HL-60/S4 treated with phorbol 12-myristate 13-acetate at 8.2 ng/mL for 4 days and 3 days (cell line): Measurements from ENCODE around the gene NPBWR2.

Experiments
- in situ Hi-C: fragments of 300-500 bp; cut with MboI; formaldehyde crosslinking; loops from 2 replicates; pipeline ENCODE4 v1.15.0; 2022; ENCODE audit warnings: low sequenced_read_pairs

NPBWR2 gene

DNA sequence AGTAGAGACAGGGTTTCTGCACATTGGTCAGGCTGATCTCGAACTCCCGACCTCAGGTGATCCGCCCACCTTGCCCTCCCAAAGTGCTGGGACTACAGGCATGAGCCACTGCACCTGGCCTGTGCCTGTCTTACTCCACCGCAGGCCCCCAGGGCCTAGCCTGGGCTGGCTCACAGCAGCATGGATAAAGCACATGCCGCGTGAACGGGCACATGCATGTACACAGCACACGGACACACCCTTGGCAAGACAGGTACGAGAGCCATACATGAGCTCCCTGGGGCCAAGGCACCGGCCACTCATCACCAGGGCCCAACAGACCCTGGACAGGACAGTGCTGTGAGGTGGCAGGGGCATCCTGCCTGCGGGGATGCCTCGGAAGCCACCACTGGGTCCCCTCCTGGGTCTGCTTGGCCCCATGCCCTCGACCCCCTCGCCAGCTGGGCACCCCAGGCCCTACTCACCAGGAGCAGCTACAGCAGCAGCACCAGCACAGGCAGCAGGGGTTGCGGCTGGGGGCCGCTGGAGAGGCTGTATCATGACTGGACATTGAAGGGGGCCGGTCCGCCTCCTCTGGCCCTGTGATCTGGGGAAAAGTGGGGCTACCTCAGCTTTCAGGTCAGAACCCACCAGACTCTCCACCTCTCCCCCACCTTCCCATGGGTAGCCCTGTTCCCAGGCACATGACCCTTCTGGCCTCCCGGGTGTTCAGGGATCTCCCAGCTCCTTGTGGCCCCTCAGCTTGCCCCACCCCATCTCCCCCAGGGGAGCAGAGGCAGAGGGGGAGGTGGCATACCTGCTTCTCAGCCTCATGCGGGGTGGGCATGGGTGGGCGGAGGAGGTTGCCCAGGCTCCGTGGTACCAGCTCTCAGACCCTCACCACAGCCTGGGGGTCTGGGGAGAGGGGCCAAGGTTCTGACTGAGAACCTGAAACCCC is 31.0 kb downstream of the NPBWR2 start:
- in situ Hi-C loops: no loop called here

DNA sequence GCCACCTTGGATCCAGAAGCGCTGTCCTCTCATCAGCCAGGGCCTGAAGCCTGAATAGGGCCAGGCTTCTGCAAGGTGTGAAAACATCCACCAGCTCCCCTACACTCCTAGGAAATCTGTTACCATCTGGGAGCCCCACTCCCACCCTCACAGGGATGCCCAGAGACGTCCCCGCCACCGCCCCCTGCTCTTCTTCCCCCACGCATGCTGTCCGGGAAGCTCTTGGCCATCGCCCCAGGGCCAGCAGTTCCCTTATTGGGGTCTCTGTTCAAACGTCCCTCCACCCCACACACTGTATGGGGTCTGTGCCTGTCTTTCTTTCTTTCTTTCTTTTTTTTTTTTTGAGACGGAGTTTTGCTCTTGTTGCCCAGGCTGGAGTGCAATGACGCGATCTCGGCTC is 31.8 kb downstream of the NPBWR2 start:
- in situ Hi-C loops: no loop called here

DNA sequence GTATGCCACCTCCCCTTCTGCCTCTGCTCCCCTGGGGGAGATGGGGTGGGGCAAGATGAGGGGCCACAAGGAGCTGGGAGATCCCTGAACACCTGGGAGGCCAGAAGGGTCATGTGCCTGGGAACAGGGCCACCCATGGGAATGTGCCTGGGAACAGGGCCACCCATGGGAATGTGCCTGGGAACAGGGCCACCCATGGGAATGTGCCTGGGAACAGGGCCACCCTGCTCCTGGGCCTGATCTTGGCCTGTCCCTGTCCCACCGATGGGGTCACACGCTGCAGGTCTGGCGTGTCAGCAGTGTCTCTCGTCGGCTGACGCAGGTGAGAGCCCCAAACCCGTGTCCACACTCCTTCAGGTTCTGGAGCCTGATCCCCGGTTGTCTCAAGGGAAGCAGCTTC is 32.4 kb downstream of the NPBWR2 start:
- in situ Hi-C loops: no loop called here

DNA sequence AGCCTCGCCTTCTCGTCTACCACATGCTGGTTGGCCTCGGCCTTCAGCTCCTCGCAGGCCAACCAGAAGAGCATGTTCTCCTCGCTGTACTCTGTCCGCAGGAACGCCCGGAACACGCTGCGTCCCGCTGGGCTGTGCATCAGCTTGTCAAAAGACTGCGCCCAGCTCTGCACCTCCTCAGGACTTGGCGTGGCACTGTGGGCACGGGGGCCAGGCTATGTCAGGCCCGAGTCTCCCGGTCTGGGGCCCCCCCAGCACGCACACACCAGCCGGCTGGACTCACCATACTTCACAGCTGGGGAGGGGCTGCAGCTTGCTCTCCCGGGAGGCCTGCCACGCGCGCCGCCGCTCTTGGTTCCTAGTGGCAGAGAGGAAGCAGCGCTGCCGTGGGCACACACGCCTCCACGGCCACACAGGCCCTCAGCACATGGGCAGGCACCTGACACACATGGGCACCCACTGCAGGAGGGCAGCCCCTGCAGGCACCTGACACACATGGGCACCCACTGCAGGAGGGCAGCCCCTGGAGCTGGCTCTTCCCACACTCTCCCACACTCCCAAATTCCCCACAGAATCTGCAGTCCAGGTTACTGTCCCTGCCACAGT is 33.1 kb downstream of the NPBWR2 start:
- in situ Hi-C loops: no loop called here

DNA sequence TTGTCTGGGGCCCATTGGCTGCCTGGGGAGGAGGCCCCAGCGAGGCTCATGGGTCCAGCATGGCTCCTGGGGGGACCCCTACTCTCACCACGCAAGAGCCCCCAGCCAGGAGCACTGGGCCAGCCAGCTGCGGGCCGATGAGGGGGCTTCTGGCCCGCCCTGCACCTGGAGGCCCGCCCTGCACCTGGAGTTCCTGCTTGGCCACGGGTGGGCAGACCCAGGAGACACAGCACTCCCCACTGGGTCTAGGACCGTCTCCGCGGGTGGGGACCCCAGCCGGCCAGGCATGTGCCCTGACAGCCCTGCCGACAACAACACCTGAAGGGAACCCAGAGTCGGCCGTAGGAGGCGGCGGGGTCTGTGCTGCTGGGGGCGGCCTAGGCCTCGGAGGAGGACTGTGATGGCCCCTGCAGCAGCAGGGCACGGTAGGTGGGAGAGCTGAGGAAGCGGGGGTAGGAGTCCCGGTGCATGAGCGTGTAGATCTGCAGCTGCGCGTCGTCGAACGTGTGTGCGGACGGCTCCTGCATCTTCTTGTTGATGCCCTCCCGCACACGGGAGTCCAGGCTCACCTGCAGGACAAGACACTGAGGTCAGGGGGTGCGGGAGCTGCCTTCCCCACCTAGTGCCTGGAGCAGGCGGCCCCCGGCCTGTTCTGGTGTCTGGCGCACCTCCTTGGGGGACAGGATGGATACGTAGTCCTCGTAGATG is 33.7 kb downstream of the NPBWR2 start:
- in situ Hi-C loops: no loop called here

DNA sequence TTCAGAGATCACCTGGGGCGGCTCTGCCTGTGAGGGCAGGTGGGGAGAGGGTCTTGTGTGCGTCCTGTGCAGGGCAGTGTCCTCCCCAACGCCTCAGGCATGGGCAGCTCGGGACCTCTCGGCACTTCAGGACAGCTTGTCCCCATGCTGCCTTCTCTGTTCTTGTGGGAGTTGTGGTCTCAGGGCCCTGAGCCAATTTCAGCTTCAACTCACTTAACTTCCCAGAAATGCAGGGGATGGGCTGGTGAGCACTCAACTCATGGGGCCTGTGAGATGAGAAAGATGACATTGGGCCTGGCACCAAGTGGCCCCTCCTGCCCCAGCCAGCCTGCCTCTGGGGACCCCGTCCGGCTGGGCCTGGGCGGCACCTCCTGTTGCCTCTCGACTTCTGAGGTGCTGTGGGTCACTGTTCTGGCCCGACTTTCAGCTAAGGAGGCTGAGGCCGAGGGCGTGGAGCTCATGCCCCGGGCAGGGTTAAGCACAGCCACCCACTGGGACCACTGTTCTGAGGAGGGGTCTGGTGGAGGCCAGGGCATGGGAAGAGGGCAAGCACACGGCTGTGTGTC is 34.8 kb downstream of the NPBWR2 start:
- in situ Hi-C loops: no loop called here

DNA sequence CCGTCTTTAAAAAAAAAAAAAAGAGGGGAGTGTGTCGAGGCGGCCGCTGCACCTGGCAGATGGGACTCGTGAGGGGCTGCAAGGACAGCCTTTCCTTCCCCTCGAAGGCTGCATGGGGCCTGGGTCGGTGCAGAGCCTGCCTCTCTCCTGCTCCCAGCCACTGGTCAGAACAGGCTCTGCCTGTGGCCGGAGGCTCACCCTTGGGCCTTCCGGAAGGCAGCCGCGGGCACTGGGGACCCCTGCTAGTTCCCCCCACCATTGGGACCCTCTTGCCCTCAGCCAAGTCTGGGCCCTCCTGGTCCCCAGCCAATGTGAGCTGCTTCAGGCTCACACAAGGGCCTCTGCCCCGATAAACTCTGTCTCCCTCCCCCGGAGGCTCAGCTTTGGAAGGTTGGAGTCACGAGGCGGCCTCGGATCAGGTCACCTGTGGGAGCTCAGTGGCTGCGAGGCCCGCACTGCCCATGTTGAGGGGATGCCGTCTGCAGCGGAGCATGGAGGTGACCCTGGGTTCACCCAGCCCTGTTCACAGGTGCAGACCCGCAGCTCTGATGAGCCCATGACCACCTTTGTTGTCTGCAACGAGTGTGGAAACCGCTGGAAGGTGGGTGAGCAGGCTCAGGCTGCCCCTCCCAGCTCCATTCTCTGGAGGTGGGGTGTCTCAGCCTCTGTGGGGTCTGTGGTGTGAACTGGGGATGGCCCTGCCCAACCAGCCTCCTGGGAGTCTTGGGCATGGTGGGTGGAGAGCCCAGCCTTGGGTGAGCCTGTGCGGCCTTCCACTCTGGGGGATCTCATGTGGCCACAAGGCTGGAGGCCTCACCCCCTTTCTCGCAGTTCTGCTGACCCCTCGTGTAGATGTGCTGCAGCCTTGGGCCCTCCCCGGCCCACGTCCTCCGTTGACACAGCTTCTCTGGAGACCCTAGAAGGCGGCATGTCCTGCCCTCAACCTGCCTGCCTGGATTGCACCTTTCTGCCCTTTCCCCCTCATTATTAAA is 35.7 kb downstream of the NPBWR2 start:
- in situ Hi-C loops: no loop called here

DNA sequence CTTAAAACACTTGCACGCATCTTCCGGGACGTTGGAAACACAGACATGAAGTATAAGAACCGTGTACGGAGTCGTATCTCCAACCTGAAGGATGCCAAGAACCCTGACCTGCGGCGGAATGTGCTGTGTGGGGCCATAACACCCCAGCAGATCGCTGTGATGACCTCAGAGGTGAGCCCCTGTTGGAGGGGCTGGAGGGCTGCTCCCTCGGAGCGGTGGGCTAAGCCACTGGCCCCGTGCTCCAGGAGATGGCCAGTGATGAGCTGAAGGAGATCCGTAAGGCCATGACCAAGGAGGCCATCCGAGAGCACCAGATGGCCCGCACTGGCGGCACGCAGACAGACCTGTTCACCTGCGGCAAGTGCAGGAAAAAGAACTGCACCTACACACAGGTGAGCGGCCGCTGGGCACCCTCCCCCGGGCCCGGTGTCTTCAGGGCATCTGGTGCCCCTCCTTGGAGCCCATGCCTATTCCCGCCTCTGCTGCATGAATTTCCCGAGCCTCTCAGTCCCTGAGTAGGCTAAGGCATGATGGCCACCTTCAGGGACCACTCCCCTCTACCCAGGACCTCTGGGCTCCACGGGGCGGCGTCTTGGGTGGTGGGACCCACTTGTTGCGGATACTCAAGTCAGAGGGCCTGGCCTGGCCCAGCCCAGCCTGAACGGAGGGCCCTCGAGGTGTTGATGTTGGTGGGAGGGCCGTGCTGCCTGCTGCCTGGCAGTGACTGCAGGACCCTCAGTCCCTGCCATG is 36.9 kb downstream of the NPBWR2 start:
- in situ Hi-C loops: no loop called here

DNA sequence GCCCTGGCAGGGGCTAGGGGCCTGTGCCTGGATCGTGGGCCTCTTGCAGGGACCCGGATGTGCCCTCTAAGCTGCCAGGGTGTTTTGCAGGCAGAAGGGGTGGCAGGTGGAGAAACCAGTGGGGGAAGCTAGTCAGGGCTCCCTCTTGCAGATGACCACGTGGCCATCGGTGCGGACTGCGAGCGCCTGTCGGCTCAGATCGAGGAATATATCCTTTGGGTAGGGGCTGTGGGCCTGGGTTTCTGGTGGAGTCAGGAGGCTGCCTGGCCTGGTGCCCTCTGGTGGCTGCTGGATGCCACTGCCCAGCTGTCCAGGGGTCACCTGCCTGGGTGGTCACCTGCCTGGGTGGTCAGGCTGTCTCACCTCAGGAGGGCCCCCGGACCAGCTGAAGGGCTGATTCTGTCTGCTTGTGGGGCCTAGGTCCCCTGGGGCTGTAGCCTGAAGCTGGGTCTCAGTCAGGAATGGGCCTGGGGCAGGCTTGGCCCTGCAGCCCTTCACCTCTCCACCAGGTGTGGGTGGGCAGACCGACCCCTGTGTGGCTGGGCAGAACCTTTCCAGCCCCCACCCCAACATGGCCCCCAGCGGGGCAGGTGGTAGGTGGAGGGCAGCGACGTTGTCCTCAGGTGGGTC is 37.6 kb downstream of the NPBWR2 start:
- in situ Hi-C loops: no loop called here

DNA sequence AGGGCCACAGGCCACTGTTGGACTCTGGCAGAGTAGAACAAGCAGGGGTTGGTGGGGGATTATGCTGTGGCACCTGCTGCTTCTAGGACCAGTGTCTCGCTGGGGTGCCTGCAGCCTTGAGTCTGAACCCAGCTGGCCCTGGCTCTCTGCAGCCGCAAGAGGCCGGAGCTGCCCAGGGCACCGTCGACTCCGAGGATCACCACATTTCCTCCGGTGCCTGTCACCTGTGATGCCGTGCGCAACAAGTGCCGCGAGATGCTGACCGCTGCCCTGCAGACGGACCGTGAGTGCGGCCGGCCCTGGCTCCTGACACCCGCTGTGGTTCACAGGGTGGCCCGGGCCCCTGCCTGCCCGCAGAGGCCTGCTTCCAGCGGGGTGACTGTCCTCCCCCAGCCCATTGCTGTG is 38.2 kb downstream of the NPBWR2 start:
- in situ Hi-C loops: no loop called here

DNA sequence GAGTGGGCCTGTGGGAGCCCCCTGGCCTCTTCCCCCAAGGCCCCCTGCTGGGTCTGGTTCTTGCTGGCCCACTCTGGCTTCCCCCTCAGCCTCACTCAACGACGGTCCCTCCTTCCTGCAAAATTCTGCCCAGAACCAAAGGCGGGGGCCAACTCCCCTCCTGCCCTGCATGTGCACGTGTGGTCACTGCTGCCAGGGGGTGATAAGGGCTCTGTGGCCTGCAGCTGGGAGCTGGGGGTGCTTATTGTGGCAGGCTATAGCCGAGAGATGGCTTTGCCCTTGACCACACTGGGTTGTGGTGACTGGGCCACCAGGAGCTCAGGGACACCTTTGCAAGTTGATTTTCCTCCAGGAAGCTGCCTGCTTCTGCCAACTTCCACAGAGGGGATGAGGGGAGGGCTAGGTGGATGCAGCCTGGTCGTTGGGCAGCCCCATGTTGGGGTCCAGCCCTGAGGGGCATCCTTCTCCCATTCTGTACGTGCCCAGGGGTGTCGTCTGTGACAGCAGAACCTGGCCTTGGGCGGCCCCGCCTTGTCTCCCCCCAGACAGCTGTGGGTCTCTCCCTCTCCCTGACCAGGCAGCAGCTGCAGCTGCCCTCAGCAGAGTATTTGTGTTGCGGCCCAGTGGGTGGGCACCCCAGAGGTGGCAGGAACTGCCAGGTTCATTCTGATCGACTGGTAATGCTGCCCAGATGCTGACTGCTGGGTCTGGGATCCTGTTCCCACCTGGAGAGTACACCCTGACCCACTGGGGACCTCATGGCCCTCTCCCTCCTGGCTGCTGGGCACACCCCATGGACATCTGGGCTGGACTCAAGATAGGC is 38.8 kb downstream of the NPBWR2 start:
- in situ Hi-C loops: no loop called here

DNA sequence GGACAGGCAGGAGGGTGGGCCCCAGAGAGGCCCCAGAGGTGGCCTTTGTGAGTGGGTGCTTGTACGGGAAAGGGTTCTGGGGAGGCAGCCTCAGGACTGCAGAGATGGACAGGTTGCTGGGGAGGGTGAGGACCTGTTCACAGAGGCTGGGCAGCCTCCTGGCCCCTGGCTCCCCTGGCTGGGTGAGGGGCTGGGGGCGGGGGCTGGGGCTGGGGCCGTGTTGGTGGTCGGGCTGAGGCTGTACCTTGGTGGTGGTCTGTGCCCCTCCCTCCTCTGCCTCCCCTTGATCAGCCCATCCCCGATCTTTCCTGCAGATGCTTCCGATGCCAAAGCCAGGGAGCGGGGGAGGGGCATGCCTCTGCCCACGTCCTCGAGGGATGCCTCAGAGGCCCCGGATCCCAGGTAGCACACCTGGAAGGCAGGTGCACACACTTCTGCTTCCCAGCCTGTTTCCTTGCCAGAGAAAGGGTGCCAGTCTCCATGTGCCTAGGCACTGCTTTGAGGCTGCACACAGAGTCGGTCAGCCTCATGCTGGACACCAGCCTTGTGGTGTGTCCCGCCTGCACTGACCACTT is 39.5 kb downstream of the NPBWR2 start:
- in situ Hi-C loops: no loop called here

DNA sequence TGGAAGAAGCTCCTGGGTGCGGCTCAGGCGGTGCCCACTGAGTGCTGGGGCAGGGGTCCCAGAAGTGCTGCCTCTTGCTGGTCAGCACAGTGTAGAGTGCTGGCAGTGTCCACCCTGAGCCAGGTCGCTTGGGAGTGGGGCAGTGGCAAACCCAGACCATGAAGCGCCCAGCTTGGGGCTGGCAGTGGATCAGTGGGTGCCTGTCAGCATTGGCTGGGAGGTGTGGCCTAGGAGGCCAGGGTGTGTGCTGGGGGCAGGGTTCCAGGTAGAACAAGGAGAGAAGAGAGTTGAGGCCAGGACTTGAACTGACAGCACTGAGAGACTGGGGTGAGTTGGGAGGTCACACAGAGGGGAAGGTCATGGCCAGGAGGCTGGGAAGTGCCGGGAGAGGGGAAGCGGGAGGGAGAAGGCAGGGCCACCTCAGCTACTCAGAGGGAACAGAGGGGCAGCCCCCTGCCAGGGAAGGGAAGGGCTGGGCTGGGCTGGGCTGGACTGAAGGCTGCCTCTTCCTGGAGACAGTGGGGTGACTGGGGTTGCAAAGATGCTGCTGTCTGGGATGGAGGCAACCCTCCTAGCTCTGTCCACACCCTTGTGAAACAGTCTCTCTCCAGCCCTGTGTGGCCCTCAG is 40.2 kb downstream of the NPBWR2 start:
- in situ Hi-C loops: no loop called here

DNA sequence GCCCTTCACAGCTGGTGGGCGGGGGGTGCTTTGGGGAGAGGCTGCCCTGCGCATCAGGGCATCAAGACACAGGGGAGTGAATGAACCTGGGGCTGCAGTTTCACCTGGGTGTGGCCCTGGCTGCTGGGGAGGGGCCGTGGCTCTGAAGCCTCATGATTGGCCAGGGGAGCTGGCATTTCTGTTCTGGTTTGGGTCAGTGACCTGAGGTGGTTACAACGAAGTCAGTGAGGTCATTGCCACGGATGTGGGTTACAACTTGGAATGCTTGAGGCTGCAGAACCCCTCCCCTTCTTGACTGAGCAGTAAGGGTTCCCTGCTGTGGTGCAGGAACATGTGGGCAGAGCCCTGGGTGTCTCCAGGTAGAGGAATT is 41.4 kb downstream of the NPBWR2 start:
- in situ Hi-C loops: no loop called here

DNA sequence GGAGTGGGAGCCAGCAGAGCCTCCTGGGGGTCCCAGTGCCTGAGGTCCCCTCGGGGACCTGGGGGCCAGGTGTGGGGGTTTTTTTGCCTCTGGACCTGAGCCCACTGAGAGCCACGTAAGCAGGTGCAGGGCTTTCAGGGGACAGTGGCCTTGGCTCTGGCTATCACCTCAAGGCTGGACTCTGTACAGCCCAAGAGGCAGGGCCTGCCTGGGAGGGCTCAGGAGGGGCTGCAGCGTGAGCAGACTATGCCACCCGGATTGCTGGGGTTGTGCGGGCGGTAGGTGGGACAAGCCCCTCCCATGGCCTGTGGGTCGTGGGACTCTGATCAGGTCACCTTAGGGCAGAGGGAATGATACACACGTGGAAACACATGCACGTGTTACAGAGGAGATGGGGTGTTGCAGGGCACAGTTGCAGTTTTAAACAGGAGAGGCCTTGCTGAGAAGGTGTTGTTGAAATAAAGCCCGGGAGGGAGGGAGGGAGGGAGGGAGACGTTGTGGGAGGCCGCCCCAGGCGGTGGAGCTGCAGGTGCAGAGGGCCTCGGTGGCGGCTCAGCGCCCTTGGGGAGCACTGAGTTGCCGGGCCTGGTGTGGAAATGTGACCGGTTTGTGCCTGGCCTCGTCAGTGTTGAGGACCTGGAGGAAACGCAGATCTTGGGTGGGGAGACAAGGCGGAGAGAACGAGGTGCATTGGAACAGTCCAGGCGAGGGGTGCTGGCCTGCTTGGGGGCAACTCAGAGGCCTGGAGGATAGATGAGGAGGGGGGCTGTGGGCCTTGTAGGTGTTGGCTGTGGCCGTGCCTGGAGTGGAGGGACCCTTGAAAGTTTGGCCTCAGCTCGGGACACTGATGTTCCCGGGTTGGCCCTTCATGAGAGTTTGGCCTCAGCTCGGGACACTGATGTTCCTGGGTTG is 42.0 kb downstream of the NPBWR2 start:
- in situ Hi-C loops: no loop called here

DNA sequence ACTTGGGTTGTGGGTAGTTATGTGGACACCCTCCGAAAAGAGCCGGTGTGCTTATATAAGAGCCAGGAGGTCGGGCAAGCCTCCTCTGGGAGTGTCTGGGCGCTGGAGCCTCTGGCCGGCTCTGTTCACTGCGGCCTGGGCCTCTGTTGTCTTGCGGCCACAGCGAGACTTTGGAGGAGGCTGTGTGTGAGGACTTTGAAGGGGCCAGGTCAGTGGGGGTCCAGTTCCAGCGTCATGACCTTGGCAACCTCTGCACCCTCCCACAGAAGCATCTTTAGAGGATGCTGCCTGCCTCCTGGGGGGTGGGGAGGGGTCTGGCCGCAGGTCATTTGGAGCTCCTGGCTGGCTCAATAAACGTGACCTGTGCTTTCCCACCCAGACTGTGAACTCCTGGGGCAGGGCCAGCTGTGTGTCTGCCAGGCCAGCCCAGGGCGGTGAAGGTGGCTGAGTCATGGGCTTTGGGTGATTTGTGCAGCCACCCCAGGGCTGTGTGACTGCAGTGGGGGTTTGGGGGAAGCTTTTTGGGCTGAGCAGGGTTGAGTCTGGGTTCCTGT is 43.1 kb downstream of the NPBWR2 start:
- in situ Hi-C loops: no loop called here
